Ammon's horn (tissue), 1 donor: Measurements from ENCODE around the gene GAL.

ENCODE experiments used
- DNase-seq: peaks from one replicate; pipeline ENCODE4 v3.0.0-alpha.2; 2016; ENCODE audit warnings: low spot score

Gene GAL

GRCh38 chr11:68711114-68711513 is 26.8 kb downstream of the GAL start:
- DNase-seq, result no peak

- peak; percentile 34 for DNase-seq
Observed at GRCh38 chr11:68714060-68714856, 29.9 kb downstream of the GAL start.

GRCh38 chr11:68715456-68716122 is 31.2 kb downstream of the GAL start:
- no peak for DNase-seq

- DNase-seq, result no peak
Observed at GRCh38 chr11:68721075-68721474, 36.7 kb downstream of the GAL start.

- no peak for DNase-seq
Observed at GRCh38 chr11:68722143-68722542, 37.8 kb downstream of the GAL start.

GRCh38 chr11:68724293-68724692 is 39.9 kb downstream of the GAL start:
- no peak for DNase-seq

GRCh38 chr11:68727783-68728182 is 43.4 kb downstream of the GAL start:
- peak; percentile 48 for DNase-seq

GRCh38 chr11:68734111-68734510 is 49.8 kb downstream of the GAL start:
- no peak for DNase-seq

- peak; percentile 16 for DNase-seq
Observed at GRCh38 chr11:68735125-68735524, 50.8 kb downstream of the GAL start.

GRCh38 chr11:68735646-68736045 is 51.3 kb downstream of the GAL start:
- DNase-seq, result no peak
